Activated CD4-positive, alpha-beta T cell treated with anti-CD3 and anti-CD28 coated beads, Interleukin-2, amount 50 U/mL, for 24 hours (primary cell): Measurements from ENCODE around the gene TMEM185A.
"Not testable (repeated sequence)": the region's sequence is repeated elsewhere in the genome, so short reads cannot be mapped to it uniquely, and the experiment has no call there.

Experiments used
- DNase-seq, 2 donors: peaks; one replicate each; pipeline ENCODE4 v3.0.0-alpha.2; 2020; ENCODE audit warnings: low read depth in 1 of 2, low spot score in 1 of 2

TMEM185A gene

DNA sequence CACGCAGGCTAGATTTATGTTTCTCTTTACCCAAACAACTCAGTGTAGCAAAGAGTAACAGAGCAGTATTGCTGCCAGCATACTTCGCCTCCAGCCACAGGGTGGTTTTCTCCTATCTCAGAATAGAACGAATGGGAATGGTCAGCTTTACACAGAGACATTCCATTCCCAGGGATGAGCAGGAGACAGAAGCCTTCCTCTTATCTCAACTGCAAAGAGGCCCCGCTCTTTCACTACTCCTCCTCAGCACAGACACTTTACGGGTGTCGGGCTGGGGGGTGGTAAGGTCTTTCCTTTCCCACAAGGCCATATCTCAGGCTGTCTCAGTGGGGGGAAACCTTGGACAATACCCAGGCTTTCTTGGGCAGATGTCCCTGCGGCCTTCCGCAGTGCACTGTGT lies 4.8 kb downstream of the TMEM185A start:
- not testable (repeated sequence) for DNase-seq

DNA sequence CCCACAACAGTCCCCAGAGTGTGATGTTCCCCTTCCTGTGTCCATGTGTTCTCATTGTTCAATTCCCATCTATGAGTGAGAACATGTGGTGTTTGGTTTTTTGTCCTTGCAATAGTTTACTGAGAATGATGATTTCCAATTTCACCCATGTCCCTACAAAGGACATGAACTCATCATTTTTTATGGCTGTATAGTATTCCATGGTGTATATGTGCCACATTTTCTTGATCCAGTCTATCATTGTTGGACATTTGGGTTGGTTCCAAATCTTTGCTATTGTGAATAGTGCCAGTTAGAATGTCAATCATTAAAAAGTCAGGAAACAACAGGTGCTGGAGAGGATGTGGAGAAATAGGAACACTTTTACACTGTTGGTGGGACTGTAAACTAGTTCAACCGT lies 11.9 kb downstream of the TMEM185A start:
- DNase-seq = not testable (repeated sequence)

DNA sequence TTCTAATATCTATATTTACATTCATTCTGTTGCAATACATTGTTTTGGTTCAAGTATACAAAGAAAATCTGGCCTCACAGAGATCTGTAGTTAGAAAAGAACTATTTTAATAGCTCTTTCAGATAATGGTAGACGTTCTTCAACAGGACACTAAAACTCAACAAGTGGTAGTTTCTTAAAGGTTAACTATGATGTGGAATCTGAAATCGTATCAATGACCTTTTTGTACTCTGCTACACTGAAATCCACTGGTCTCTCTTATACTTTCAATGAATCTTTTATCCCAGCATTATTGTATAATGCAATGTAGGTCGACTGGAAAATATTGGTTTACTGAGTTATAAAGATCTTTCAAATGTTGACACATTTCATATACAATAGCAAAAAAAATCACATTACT lies 12.7 kb downstream of the TMEM185A start:
- no peak for DNase-seq

DNA sequence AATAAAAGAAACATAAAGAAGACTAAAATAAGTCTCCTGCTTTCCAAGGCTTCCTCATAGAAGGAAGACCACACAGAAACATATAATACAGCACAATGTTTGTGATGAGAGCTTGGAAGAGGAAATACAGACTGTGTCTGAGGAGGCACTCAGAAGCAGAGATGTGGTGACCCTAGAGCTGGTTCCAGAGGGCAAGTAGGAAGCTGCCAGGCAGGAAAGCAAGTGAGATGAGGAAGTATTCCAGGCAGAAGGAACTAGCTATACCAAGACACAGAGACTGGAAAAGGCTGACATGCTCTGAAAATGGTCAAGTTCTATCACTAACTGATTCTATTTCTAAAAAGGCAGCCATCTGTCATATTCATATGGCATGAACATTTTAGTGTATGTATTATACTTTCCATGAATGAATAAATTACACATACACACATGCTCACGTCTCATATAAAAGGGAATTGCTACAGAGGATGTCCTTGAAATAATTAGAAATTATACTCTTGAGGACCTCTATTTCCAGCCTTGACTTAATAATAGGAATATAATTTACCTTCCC lies 19.9 kb downstream of the TMEM185A start:
- no peak for DNase-seq

DNA sequence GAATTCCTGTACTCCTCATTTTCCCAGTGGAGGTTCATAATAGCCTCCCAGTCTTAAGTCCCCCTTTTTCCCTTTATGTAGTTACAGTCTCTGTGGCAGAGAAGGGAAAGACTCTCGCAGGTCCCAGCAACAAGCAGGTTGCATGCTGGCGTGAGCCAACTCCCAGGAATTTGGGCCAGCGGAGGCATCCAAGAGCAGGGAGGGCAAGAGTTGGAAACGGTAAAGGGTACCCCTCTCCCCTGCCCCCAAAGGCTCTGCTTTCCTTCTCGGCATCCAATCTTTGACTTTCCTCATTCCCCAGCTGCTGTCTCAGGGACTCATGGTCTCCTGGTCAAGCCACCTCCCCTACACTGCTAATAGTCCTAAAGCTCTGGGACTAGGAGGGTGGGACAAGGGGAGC lies 21.1 kb downstream of the TMEM185A start:
- no peak for DNase-seq

DNA sequence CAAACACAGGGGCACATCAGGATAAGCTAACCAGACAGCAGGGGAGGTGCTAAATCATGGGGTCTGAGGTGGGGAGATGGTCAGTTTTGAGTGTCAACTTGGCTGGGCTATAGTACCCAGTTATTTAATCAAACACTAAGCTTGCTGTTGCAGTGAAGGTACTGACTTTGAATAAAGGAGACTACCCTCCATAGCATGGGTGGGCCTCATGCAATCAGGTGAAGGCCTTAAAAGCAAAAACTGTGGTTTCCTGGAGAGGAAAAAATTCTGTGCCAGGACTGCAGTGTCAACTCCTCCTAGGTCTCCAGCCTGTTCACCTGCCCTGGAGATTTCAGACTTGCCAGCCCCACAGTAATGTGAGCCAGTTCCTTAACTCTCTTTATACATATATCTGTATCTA lies 23.9 kb downstream of the TMEM185A start:
- DNase-seq = no peak

DNA sequence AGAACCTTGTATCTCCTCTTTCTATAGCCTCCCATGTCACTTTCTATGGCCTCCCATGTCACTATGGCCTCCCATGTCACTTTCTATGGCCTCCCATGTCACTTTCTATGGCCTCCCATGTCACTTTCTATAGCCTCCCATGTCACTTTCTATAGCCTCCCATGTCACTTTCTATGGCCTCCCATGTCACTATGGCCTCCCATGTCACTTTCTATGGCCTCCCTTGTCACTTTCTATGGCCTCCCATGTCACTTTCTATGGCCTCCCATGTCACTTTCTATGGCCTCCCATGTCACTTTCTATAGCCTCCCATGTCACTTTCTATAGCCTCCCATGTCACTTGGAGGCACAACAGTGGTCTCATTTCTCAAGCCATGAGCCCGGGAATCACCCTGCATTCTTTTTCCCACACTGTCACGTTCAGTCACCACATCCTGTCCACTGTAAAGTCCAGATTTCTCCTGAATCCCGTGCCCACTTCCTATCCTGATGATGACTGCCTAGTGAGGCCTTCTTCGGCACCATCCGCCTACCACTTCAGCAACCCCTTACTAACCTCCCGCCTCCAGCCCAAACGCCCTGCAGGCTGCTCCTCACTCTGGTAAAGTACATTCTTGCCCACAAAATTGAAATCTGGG lies 26.2 kb downstream of the TMEM185A start:
- DNase-seq = not testable (repeated sequence)

DNA sequence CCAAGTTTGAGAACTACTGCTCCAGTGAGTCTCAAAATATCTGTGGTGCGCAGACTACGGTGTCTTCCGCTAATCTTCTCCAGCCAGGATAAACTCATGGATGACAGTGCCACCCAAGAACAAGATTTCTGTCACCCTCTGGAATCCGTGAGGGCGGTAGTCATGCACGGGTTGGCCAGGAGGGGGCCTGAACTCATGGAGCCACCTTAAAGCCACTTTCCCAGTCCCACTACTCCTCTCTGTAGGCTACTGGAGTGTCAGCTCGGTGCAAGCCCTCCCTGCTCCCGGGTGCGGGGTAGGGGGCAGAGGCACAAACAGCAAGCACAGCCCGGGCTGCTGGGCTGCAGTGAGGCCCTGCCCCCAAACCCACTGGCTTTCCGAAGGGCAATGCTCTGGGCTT lies 33.0 kb downstream of the TMEM185A start:
- not testable (repeated sequence) for DNase-seq

DNA sequence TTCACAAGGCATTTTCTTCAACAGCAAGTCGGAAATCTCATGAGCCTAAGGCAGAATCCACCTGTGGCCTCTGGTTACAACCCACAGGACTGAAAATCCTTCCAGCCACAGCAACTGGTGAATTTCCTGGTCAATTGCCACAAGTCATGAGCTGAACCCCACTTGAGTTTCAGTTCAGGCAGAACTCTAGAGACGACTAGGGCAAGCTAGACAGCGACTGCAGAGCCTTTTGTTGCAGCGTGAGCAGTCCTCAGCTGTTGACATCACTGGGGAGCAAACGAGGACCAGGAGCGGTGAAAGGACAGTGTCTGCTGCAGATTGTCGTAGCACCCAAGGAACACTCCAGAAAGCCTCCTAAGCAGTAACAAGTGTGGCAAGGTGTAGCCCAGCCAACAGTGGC lies 35.6 kb downstream of the TMEM185A start:
- DNase-seq = not testable (repeated sequence)

DNA sequence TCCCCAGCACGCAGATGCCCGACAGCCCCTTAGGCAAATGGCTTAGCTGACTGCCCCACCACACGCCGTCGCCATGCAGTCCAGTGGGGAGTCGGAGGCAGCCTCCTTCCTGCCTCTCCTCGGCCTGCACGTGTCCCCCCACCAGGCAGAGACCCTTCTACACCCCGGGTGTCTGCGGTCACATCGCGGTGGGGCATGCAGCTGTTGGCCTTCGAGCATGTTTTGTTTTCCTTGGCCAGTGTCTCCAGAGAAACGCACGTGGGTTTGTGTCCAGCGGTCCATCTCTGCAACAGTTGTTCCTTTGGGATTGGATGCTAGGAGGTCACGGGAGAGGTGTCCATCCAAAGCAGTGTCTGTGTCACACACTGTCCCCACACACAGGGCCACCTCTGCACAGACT lies 36.4 kb downstream of the TMEM185A start, which contains the start of gene HSFX2:
TSS of gene HSFX2 (minus strand) at position 101 of the 400 bp plus-strand sequence. CDS start 614 bp downstream, outside the sequence.
- not testable (repeated sequence) for DNase-seq

DNA sequence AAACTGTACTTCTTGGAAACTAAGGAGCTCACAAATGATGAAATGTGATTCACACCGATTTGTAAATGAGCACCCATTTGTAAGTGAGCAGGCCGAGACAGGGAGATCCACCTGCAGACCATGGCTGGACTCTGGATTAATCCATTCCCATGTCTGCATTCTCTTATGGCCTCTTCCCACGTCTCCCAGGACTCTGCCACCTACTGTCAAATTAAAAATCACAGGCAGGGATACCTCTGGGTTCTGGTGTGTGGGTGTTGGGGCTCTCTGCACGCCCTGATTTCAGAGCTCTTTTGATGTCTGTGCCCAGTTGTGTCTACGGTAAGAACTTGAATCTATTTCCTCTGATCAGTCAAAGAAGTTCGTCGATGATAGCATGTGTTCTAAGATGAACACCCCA lies 40.6 kb downstream of the TMEM185A start:
- not testable (repeated sequence) for DNase-seq

DNA sequence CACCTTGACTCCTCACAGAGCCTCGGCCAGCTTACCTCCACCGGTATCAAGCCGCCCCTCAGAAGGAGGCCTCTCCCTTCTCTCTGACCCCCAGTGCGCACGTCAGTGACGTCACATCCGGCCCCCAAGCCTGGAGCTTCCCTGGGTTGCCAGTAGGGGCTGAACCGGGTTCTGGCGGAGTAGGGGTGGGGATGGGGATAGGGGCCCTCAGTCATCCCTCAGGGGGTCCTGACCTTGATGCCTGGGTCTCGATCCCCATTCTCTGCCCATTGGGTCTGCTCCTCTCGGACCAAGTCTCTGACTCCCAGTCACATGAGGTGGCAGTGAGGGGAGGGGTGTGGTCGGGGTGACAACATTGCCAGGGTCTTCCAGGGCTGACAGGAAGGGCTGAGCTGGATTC lies 44.2 kb downstream of the TMEM185A start, which contains the start of gene MAGEA9B:
TSS of gene MAGEA9B (minus strand) at position 101 of the 400 bp plus-strand sequence. CDS start 4,280 bp downstream, outside the sequence.
- DNase-seq = not testable (repeated sequence)

DNA sequence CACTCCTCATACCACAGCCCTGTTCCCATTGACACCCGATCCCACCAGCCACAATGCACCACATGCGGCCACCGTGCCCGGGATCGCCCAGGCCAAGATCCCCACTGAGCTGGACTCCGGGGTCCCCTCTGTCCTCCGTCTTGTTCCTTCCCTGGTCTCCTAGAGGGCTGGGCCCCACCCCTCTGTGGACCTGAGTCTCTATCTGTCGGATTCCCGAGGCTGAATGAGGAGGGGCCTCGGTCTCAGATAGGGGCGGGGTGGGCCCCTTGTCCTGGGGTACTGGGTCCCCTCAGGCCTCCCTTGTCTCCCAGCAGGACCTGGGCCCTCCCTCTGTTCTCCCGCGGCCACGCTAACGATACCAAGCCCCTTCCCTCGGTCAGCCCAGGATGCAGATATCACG lies 46.0 kb downstream of the TMEM185A start:
- DNase-seq = not testable (repeated sequence)

DNA sequence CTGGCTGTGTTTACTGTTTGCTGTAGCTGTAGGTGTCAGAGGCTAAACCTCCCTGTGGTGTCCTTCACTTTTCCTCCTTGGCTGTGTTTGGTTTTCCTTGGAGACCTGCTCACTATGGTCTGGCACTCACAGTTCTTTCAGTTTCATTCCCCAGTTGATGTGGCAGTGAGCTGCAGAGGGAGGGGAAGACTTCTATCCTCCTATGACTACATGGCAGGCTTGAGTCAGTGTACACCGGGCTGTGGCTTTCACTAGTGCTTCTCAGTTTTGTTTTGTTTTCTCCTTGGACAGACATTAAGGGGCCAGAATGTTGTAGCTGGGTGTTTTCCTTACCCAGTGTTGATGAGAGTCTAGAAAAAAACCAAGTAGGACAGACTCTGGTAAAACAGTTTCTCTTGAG lies 58.1 kb downstream of the TMEM185A start:
- DNase-seq = not testable (repeated sequence)

DNA sequence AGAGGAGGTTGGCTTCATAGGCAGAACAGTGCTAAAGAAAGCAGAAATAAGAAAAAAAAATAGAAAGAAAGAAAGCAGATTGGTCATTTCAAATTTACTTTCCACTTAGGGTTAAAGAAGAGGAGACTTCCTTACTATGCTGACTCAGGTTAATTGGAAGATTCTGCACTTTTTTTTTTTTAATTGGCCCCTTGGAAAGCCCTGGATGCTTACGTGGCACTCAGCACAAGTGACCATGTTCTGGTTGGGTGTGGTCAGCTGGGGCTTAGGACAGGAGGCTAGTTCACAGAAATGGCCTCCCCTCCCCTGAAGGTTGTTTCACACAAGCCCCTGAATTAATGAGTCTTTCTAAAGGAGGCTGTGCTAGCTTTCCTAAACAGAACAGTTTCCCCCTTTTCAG lies 58.8 kb downstream of the TMEM185A start:
- no peak for DNase-seq

DNA sequence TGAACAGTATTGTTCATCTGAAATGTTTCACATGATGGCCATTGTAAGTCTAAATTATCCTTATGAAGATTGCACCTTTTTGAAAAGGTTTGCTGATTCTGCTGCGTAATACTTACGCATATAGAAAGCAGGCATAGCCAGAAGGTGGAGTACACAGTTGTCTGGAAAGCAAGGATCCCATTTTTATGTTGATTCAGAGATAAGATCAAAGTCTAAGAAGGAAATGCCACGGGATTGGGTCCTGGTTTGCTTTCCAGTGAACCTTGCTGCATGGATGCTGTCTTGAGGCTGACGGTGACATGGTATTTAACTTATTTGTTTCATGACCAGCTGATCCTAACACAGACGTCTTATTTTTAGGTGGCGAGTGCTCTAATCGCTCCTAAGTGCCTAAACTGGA lies 59.8 kb downstream of the TMEM185A start:
- DNase-seq = no peak

DNA sequence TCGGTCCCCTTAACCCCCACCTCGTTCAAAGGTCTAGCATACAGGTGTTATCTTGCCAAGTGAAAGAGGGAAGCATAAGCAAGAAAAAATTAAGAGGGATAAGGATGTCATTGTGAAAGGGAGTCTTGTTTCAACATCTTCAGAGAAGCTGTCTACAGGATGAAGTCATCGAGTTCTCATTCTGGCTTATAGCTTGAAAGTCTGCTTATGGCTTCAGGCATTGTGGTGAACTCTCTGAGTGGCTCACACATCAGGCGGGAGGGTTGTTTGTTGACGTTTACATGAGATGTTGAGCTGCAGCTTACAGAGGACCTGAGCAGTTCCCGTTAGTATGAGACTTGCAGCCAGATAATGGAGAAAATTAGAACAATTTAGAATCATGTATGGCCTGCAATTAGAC lies 60.9 kb downstream of the TMEM185A start:
- no peak for DNase-seq

DNA sequence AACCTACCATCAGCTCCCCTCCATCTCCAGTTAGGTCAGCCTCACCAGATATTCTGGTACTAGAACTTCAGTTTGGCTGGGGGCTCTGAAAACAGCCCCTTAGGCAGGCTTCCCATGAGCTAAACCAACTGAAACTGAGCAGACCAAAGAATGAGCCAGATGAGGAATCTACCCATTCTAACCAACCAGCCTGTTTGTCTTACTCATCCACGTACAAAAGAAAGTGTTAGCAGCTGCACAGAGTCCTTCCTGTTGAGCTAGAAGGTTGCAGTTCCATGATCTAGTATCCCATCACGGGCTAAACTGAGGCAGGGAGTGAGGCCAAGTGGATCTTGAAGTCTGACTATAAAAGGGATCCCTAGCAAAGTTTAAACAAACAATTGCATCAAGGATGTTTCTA lies 61.8 kb downstream of the TMEM185A start:
- DNase-seq = no peak

DNA sequence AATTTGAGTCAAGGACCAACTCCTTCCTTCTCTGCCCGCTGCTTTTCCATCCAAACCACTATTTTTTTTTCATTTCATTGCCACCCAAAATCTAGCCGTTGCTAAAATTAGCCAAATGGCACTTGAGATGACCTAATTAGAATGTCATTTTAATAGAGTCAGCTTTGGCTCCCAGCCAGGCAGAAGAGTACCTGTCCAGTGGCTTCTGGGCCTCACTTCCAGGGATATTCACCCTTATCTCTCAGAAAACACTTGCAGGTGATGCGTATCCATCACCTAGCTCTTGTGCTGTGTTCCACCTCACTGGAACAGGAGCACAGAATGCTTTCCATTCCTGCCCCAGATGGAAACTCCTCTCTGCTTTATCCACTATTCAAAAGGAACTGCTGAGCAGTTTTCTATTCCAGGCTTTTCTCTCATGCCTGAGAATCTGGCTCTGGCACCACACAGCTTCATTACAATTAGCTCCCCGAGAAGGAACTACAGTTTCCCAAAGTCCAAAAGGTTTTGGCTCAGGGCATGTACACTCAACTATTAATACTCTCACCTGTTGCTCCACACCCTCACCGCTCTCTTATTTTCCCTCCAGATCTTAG lies 62.8 kb downstream of the TMEM185A start:
- DNase-seq = no peak

DNA sequence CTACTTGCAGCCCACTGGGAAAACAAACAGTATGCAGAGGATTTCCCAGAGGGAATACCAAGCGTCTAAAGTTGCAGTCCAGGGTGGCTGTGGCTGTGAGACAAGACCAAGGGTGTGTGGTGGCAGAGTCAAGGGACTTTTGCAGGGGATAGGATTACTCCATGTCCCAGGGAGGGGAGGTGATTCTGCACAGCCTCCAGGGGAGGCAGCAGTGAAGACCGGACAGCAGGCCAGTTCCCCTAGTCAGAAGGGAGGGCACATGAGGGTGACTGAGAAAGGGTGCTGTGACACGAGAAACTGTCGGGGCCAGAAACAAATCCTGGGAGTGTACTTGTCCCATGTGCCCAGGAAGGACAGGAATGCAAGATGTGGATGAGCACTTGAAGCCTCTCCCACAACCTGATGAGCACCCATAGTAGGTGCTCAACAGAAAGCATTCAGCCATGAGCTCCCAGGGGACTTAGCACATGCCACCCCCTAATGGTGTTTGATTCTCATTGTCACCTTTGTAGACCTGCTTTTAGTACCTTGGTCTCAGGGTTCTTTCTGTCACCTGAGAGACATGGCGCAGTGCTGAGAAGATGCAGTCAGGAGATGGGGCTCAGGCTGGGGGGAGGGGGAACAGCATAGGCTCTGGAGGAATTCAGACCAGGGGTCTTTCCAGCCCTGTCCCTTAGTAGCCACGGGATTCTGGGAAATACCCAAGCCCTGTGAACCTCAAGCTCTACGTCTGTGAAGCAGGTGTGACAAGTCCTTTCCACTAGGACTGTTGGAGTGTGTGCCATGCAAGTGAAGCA lies 63.8 kb downstream of the TMEM185A start:
- DNase-seq = no peak

DNA sequence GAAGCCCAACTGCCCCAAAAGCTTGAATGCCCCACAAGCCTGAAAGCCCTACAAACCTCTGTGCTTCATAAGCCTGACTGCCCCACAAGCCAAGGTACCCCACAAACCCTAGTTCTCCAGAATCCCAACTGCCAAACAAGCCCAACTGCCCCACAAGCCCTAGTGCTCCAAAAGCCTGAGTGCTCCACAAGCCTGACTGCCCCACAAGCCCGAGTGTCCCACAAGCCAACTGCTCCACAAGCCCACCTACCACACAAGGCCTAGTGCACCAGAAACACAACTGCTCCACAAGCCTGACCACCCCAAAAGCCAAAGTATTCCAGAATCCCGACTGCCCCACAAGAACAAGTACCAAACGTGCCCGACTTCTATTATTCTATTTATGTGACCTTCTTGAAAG lies 68.2 kb downstream of the TMEM185A start:
- no peak for DNase-seq

DNA sequence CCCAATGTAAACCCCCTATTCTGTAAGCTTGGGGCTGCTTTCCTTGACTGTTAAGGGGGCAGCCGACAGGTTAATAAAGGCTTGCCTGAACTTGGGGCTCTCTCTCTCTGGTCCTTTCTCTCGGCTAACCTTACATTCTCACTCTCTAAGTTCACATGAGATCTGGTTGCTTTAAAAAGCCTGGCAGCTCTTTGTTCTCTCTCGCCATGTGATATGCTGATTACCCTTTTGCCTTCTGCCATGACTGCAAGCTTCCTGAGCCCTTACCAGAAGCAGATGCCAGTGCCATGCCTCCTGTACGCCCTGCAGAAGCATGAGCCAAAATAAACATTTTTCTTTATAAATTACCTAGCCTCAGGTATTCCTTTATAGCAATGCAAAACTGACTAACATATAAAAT lies 76.3 kb downstream of the TMEM185A start:
- not testable (repeated sequence) for DNase-seq
